Esophagus (tissue), 2 donors: Measurements from ENCODE around the gene CPNE4. TPM values are rescaled to one million over a fixed set of nuclear protein-coding genes. Genes with fewer than 3 reads are reported as not detected.

ENCODE experiments used
- H3K27ac ChIP-seq, 2 donors: one replicate each; pipeline ENCODE4 v1.5.1; 2013; ENCODE audit warnings: low read depth in 2 of 2, mild to moderate bottlenecking in 2 of 2, inconsistent platforms in 1 of 2, low read length in 1 of 2, moderate library complexity in 1 of 2
- H3K27me3 ChIP-seq, 2 donors: one replicate each; pipeline ENCODE4 v1.6.1; 2013; ENCODE audit warnings: low read length in 2 of 2, control low read depth in 1 of 2, mild to moderate bottlenecking in 1 of 2; ENCODE audit not compliant: insufficient read depth in 2 of 2, control insufficient read depth in 1 of 2
- H3K36me3 ChIP-seq, 2 donors: one replicate each; pipeline ENCODE4 v1.6.1; 2013; ENCODE audit warnings: low read length in 1 of 2; ENCODE audit not compliant: control insufficient read depth in 2 of 2, insufficient read depth in 2 of 2
- H3K4me1 ChIP-seq, 2 donors: one replicate each; pipeline ENCODE4 v1.6.1; 2013; ENCODE audit warnings: low read length in 1 of 2; ENCODE audit not compliant: control insufficient read depth in 2 of 2, insufficient read depth in 2 of 2
- H3K4me3 ChIP-seq, 2 donors: one replicate each; pipeline ENCODE4 v1.5.1; 2013; ENCODE audit warnings: low read length in 2 of 2, mild to moderate bottlenecking in 2 of 2, low read depth in 1 of 2, moderate library complexity in 1 of 2
- H3K9me3 ChIP-seq, 2 donors: one replicate each; pipeline ENCODE4 v1.6.1; 2013; ENCODE audit warnings: mild to moderate bottlenecking in 2 of 2, low read depth in 1 of 2, low read length in 1 of 2, moderate library complexity in 1 of 2; ENCODE audit not compliant: control insufficient read depth in 2 of 2, insufficient read depth in 1 of 2
- WGBS, 2 donors: extraction: QIAGEN DNeasy Blood & Tissue Kit; methylation state at CpG; one replicate each; pipeline ENCODE4 v1.1.7; 2013; 5-methylcytosine and 5-hydroxymethylcytosine counted together
- polyA plus RNA-seq, 2 donors: library from polyadenylated mRNA; stranded (reverse); fragments of 200-250 nt; gene quantifications; one replicate each; pipeline ENCODE4 v1.2.3, GENCODE V29; 2013
- donor health status: healthy with polysubstance abuse.
- donor health status: Bipolar disorder and iron deficiency.

Gene CPNE4
- polyA plus RNA-seq, 2 donors: 0.05 to 0.08 TPM

DNA sequence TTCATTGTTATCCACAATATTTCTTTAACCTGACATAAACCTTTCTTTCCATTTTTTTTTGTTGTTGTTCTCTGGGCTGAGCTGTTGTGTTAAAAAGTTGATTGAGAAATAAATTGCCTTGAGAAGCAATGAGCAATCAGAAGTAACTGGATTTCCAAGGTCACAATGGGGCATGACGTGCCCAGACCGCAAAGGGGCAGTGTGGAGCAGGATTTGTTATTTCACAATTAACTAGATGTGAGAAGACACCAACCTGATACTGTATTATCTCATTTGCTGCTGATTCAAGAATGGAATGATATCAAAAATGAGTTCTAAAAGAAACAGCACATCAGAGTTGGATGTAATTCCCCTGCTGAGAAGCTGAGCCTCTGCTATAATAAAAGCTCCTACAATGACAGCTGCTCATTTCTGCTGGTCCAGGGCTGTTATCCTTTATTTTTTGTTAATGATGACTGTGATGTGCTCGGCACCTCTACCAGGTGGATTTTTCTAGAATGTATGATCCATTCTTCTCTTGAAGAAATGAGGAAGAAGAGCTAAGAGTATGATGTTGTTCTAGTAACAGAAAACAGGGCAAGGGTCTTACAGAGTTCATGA, 28.1 kb downstream of the CPNE4 start:
- no peaks in the 10 kb centered on the region for H3K9me3 ChIP-seq
- H3K27me3 ChIP-seq: no peaks in the 10 kb centered on the region
- no peak overlapping the region for H3K4me3 ChIP-seq
- H3K36me3 ChIP-seq: no peaks in the 10 kb centered on the region
- WGBS, 2 donors: 28 to 34% methylated on average over 3 of the region's 3 CpGs
- H3K4me1 ChIP-seq: no peaks in the 10 kb centered on the region
- no peak overlapping the region for H3K27ac ChIP-seq

DNA sequence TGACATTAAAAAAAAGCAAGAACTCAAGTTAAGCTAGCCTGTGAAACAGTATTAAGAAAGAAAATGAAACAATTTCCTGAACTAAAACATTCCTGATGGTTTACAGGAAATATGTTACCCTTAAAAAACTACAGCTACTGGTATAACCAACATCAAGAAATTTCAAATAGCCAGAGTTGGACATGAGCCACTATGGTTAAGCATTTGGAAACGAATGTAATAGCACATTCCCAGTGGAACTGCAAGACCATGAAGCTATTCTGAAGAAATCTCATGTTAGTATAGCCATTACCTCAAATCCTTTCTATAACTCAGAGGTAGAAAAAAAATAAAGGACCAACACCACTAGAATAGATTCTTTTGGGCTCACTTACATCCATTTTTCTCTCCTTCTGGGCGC, 30.2 kb downstream of the CPNE4 start:
- Histone ChIP-seq H3K36me3 (no peaks in the 10 kb centered on the region), H3K27ac (no peak overlapping the region), H3K27me3 (no peaks in the 10 kb centered on the region), H3K9me3 (no peaks in the 10 kb centered on the region), H3K4me3 (no peak overlapping the region), H3K4me1 (no peaks in the 10 kb centered on the region)
- 44 to 46% methylated on average over 2 of the region's 2 CpGs for WGBS, 2 donors

DNA sequence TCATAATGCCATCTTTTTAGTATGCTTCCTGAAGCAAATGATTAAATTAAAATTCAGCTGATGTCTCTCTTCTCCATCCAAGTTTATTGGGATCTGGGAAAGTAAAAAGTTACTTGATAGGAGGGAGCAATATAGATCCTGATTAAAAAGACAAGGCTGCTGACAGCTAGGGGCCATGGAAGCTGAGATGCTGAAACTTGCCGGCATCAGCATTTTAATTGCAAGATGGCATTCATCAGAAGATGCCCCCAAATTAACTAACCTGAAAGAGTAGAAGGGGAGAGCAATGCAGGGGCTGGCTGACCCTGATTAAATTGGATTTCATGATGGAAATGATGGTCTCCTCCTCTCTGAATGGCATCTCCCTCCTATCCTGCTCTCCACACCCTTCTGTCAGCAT, 31.1 kb downstream of the CPNE4 start:
- Histone ChIP-seq H3K27ac (no peak overlapping the region), H3K9me3 (no peaks in the 10 kb centered on the region), H3K27me3 (no peaks in the 10 kb centered on the region), H3K4me1 (no peaks in the 10 kb centered on the region), H3K36me3 (no peaks in the 10 kb centered on the region), H3K4me3 (no peak overlapping the region)
- WGBS, 2 donors: 97 to 100% methylated on average over 1 of the region's 1 CpG

DNA sequence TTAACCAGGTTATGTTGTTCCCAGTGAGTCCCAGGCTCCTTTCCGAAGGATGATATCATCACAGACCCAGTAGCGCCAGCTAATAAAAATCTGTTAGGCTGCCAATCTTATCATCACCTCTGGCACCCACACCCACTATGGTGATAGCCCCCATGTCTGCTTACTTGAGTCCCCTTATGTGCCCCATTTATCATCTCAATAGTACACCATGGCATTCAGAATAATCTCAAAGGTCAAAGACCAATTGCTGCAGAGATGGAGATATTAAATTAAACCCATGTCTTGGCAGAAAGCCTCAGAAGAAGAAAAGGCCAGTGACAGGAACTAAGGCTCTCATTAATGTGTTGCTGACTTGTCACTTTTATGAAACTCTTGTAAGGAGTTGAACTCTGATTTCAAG, 32.8 kb downstream of the CPNE4 start:
- H3K36me3 ChIP-seq: no peaks in the 10 kb centered on the region
- no peaks in the 10 kb centered on the region for H3K27me3 ChIP-seq
- H3K9me3 ChIP-seq: no peaks in the 10 kb centered on the region
- WGBS, 2 donors: 63 to 76% methylated on average over 2 of the region's 2 CpGs
- no peaks in the 10 kb centered on the region for H3K4me1 ChIP-seq
- H3K4me3 ChIP-seq: no peak overlapping the region
- H3K27ac ChIP-seq: no peak overlapping the region

DNA sequence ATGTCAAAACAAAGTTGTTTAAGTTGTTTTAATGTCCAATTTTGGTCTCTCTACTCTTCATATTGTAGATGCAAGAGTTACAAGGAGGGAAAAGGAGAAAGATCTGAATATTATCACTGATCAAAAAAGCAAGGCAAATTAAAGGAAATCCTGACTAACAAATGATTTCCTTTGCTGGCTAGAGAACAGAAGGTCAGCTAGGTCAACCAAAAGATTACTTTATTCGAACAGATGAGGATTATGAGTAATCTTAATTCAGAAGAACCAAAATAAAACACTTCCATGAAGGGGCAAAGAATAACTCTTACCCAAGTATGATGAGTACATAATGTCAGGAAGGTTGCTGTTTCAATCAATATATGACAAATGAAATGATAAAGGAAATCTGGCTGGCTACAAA, 33.8 kb downstream of the CPNE4 start:
- no peaks in the 10 kb centered on the region for H3K9me3 ChIP-seq
- no peaks in the 10 kb centered on the region for H3K36me3 ChIP-seq
- no peaks in the 10 kb centered on the region for H3K4me1 ChIP-seq
- H3K27ac ChIP-seq: no peak overlapping the region
- WGBS, 2 donors: 44 to 51% methylated on average over 1 of the region's 1 CpG
- H3K27me3 ChIP-seq: no peaks in the 10 kb centered on the region
- H3K4me3 ChIP-seq: no peak overlapping the region

DNA sequence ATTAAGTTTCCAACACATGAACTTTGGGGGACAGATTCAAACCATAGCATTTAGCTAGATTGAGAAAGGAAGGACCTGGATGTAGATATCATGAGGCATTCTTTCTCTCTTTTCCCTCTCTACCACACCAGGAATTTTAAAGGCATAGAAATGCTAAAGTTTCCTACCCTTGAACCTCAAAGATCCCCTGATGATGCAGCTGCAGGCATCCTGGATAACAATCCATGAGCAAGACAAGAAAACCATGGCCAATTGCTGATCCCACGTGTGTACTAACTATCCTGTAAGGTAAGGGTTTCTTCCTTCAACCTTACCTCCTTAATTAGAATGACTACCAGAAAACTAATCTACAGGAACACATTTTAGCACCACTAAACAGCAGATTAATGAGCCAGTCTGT, 36.8 kb downstream of the CPNE4 start:
- H3K4me1 ChIP-seq: no peaks in the 10 kb centered on the region
- H3K27me3 ChIP-seq: no peaks in the 10 kb centered on the region
- H3K4me3 ChIP-seq: no peak overlapping the region
- H3K27ac ChIP-seq: no peak overlapping the region
- H3K36me3 ChIP-seq: no peaks in the 10 kb centered on the region
- no peaks in the 10 kb centered on the region for H3K9me3 ChIP-seq
- WGBS, 2 donors: 28 to 41% methylated on average over 1 of the region's 1 CpG

DNA sequence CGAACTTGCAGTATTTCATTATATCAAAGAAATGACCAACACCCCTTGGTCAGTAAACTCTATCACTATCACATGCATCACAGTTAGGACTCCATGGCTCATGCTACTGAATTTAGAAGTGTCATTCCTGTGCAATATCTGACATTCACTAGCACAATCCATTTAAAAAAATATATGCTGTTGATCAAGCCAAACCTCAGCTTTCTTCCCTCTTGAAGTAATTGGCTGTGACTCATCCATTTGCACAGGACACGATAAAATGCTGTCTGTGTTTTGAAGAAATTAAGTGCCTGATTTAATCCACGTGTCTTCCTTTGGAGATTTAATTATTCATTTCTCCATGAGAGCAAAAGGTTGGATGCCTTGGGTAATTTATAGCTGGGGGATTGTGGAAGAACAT, 38.9 kb downstream of the CPNE4 start:
- H3K27me3 ChIP-seq: no peaks in the 10 kb centered on the region
- H3K4me3 ChIP-seq: no peak overlapping the region
- no peaks in the 10 kb centered on the region for H3K9me3 ChIP-seq
- 59 to 72% methylated on average over 3 of the region's 3 CpGs for WGBS, 2 donors
- no peaks in the 10 kb centered on the region for H3K36me3 ChIP-seq
- H3K4me1 ChIP-seq: no peaks in the 10 kb centered on the region
- H3K27ac ChIP-seq: no peak overlapping the region

DNA sequence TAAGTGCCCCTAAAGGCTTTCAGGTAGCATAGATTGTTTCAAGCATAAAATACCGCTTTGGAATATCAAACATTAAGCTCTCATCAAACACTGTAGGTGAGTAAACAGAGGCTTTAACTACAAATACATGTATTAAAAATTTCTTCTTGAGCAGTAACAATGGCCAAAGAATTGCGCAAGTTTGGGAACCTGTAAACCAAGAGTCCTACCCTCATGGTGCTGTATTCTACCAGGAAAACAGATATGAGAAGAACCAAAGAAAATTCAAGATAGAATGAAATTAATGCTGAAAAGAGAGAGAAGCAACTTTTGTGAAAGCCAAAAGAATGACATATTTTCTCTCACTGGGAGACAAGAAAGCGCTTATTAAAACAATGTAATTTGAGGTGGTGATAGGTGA, 45.5 kb downstream of the CPNE4 start:
- no peaks in the 10 kb centered on the region for H3K9me3 ChIP-seq
- H3K36me3 ChIP-seq: no peaks in the 10 kb centered on the region
- H3K27me3 ChIP-seq: no peaks in the 10 kb centered on the region
- H3K27ac ChIP-seq: no peak overlapping the region
- H3K4me1 ChIP-seq: no peaks in the 10 kb centered on the region
- no peak overlapping the region for H3K4me3 ChIP-seq
- 85 to 87% methylated on average over 1 to 3 of the region's 3 CpGs for WGBS, 2 donors

DNA sequence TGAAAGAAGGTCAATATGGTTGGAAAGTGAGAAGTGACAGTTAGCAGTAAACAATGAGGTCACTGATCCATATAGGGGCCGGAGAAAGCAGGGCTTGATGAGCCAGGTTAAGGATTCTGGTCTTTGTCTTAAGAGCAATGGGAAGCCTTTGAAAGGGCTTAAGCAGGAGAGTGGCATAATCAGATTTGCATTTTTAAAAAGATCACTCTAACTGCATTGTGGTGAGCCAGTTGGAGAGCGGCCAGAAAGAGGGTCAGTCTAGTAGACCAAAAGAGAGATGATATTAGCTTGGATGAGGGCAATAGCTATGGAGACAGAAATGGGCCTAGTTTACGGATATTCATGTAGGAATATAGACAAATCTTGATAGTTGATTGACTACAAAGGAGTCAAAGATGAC, 46.6 kb downstream of the CPNE4 start:
- Histone ChIP-seq H3K4me3 (no peak overlapping the region), H3K9me3 (no peaks in the 10 kb centered on the region), H3K36me3 (no peaks in the 10 kb centered on the region), H3K27ac (no peak overlapping the region), H3K27me3 (no peaks in the 10 kb centered on the region), H3K4me1 (no peaks in the 10 kb centered on the region)
- WGBS, 2 donors: 71 to 86% methylated on average over 3 of the region's 3 CpGs

DNA sequence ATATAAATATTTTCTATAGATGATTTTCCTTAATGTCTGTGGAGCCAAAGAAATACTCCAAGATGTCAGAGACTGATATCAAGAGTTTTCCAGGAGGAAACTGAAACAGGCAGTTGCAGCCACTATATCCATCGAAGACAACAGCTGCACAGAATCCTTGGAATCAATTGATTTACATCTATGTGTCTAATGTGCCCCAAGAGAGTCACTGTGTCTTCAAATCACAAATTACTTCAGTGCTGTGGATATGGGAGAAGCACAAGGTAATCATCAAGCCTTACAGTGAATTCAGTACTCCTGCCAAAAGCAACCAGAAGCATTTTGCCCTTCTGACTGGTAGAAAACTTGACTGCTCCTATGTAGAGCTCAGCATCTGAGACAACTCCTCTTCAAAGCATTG, 51.1 kb downstream of the CPNE4 start:
- 76 to 78% methylated on average over 1 of the region's 1 CpG for WGBS, 2 donors
- H3K4me1 ChIP-seq: no peaks in the 10 kb centered on the region
- H3K9me3 ChIP-seq: no peaks in the 10 kb centered on the region
- H3K4me3 ChIP-seq: no peak overlapping the region
- H3K27me3 ChIP-seq: no peaks in the 10 kb centered on the region
- no peaks in the 10 kb centered on the region for H3K36me3 ChIP-seq
- H3K27ac ChIP-seq: no peak overlapping the region
